GM12878 (cell line): ENCODE measurements around the gene NTN1. TPM values are rescaled to one million over a fixed set of nuclear protein-coding genes. Genes with fewer than 3 reads are reported as not detected.

Experiments used
- ATAC-seq: fragments of 200-7000 bp; cut with Tn5 transposase; 3 replicates; pipeline ENCODE4 v1.9.1; 2020; ENCODE audit warnings: mild to moderate bottlenecking, moderate library complexity
- BruUV-seq: library from RNA; stranded (reverse); fragments of 400-500 nt; replicated peaks from 2 replicates; lab custom pipeline; 2021; lab: Mats Ljungman, UMichigan
- CTCF ChIA-PET: fragments of 300-600 bp; sonication (Branson Sonifier 250); formaldehyde crosslinking; extraction: SDS; loops from one replicate; lab custom pipeline; 2021; ENCODE audit warnings: inconsistent platforms; lab: Yijun Ruan, JAX
- POLR2A ChIA-PET: fragments of 350-600 bp; formaldehyde crosslinking; extraction: SDS; loops from one replicate; lab custom pipeline; 2021; ENCODE audit warnings: inconsistent platforms; lab: Charles Lee
- RAD21 ChIA-PET: fragments of 300-600 bp; sonication (Branson Sonifier 250); formaldehyde crosslinking; loops from one replicate; lab custom pipeline; 2023; ENCODE audit warnings: antibody characterized with exemption; ENCODE audit not compliant: unreplicated experiment; lab: Charles Lee
- SMC1A ChIA-PET: fragments of 300-600 bp; sonication (Branson Sonifier 250); formaldehyde crosslinking; loops from one replicate; lab custom pipeline; 2023; ENCODE audit not compliant: unreplicated experiment, uncharacterized antibody; lab: Charles Lee
- DNase-seq: peaks from one replicate; pipeline ENCODE4 v3.0.0-alpha.2; 2011; ENCODE audit warnings: low read depth, low spot score
- FAIRE-seq: peaks from 3 replicates; lab custom pipeline; 2011; peaks lifted over from hg19 to GRCh38; lab: Jason Lieb, UNC
- H2AFZ ChIP-seq: 2 replicates; pipeline ENCODE4 v1.6.0; 2011; ENCODE audit warnings: low read depth, low read length, control low read depth; ENCODE audit not compliant: control insufficient read depth
- H3K27ac ChIP-seq: 2 replicates; pipeline ENCODE4 v1.5.1; 2011; ENCODE audit warnings: control low read depth; ENCODE audit not compliant: control insufficient read depth, insufficient read depth
- H3K27me3 ChIP-seq, 2 experiments: replicated peaks in 1 of 2; 2 replicates each; pipeline versions ENCODE4 v1.6.0 to v1.6.1; 2011; ENCODE audit warnings: low read length in 1 of 2; ENCODE audit not compliant: control insufficient read depth in 2 of 2, insufficient read depth in 2 of 2
- H3K36me3 ChIP-seq, 2 experiments: 2 replicates each; pipeline ENCODE4 v1.5.1; 2011; ENCODE audit warnings: low read length in 1 of 2; ENCODE audit not compliant: control insufficient read depth in 2 of 2, insufficient read depth in 2 of 2
- H3K4me1 ChIP-seq: 2 replicates; pipeline ENCODE4 v1.6.1; 2011; ENCODE audit warnings: mild to moderate bottlenecking, low read length, moderate library complexity, mixed read lengths; ENCODE audit not compliant: control insufficient read depth, insufficient read depth
- H3K4me2 ChIP-seq: 2 replicates; pipeline ENCODE4 v1.6.0; 2011; ENCODE audit warnings: control low read depth; ENCODE audit not compliant: control insufficient read depth, insufficient read depth
- H3K4me3 ChIP-seq: fragments of 200-600 bp; sonication (generic); 2 replicates; pipeline ENCODE4 v1.5.1; 2016
- H3K79me2 ChIP-seq: 2 replicates; pipeline ENCODE4 v1.6.0; 2011; ENCODE audit warnings: low read length; ENCODE audit not compliant: control insufficient read depth, insufficient read depth
- H3K9ac ChIP-seq: 2 replicates; pipeline ENCODE4 v1.8.0; 2011; ENCODE audit warnings: low read length, control low read depth, mixed read lengths; ENCODE audit not compliant: control insufficient read depth, insufficient read depth
- H3K9me3 ChIP-seq: replicated peaks from 3 replicates; pipeline ENCODE4 v1.5.1; 2011; ENCODE audit warnings: mild to moderate bottlenecking, low read length; ENCODE audit not compliant: control insufficient read depth, insufficient read depth
- H4K20me1 ChIP-seq: 2 replicates; pipeline ENCODE4 v1.6.0; 2011; ENCODE audit not compliant: control insufficient read depth, insufficient read depth
- ASH2L ChIP-seq: fragments of 300-600, 200-600 bp; sonication (generic); IDR thresholded peaks from 2 replicates; pipeline ENCODE4 v1.6.1; 2017; ENCODE audit warnings: low read depth, mild to moderate bottlenecking, borderline replicate concordance
- ATF7 ChIP-seq: fragments of 450-650 bp; IDR thresholded peaks from 2 replicates; pipeline ENCODE4 v1.6.1; 2016; ENCODE audit warnings: low read depth, mild to moderate bottlenecking
- CEBPB ChIP-seq, 2 experiments: fragments of 150-350 bp in 1 of 2; IDR thresholded peaks; 2 replicates each; pipeline ENCODE4 v1.6.1; 2012 to 2014; ENCODE audit warnings: low read depth in 2 of 2, low read length in 2 of 2, borderline replicate concordance in 1 of 2, inconsistent platforms in 1 of 2
- HSF1 ChIP-seq: fragments of 150-350 bp; IDR thresholded peaks from 2 replicates; pipeline ENCODE4 v1.6.1; 2014; ENCODE audit warnings: mild to moderate bottlenecking, low read depth, low read length
- JUND ChIP-seq: IDR thresholded peaks from 2 replicates; pipeline ENCODE4 v1.6.1; 2012; ENCODE audit warnings: low read depth, mild to moderate bottlenecking, low read length, improper control_type of control experiment, moderate library complexity
- KDM1A ChIP-seq: fragments of 200-600 bp; sonication (generic); IDR thresholded peaks from 2 replicates; pipeline ENCODE4 v1.6.1; 2016; ENCODE audit warnings: borderline replicate concordance
- MEF2B ChIP-seq: fragments of 450-650 bp; IDR thresholded peaks from 2 replicates; pipeline ENCODE4 v1.6.1; 2018; ENCODE audit warnings: mild to moderate bottlenecking, moderate library complexity; ENCODE audit not compliant: partially characterized antibody, poor library complexity, severe bottlenecking
- RBBP5 ChIP-seq: fragments of 200-600 bp; sonication (generic); conservative IDR thresholded peaks from 2 replicates; pipeline ENCODE4 v1.6.1; 2016
- SMAD5 ChIP-seq: IDR thresholded peaks from 2 replicates; pipeline ENCODE4 v1.6.1; 2016; ENCODE audit warnings: antibody characterized with exemption, low read depth
- SMARCA5 ChIP-seq: fragments of 450-650 bp; IDR thresholded peaks from 2 replicates; pipeline ENCODE4 v1.6.1; 2017; ENCODE audit warnings: mild to moderate bottlenecking
- STAT3 ChIP-seq: IDR thresholded peaks from 2 replicates; pipeline ENCODE4 v1.6.1; 2011; ENCODE audit warnings: low read depth, low read length, improper control_type of control experiment
- SUPT20H ChIP-seq: IDR thresholded peaks from 2 replicates; pipeline ENCODE4 v1.6.1; 2011; ENCODE audit warnings: low read depth, mild to moderate bottlenecking, low read length, moderate library complexity, borderline replicate concordance; ENCODE audit not compliant: control insufficient read depth
- TCF12 ChIP-seq: IDR thresholded peaks from 2 replicates; pipeline ENCODE4 v1.6.1; 2011; ENCODE audit warnings: low read depth, mild to moderate bottlenecking, low read length
- ZNF274 ChIP-seq: IDR thresholded peaks from one replicate; pipeline ENCODE4 v1.8.0; 2011; ENCODE audit not compliant: insufficient read length, insufficient read depth
- ZNF384 ChIP-seq: IDR thresholded peaks from 2 replicates; pipeline ENCODE4 v1.6.1; 2012; ENCODE audit warnings: low read depth, mild to moderate bottlenecking, low read length, improper control_type of control experiment, borderline replicate concordance
- WGBS: methylation state at CpG from one replicate; pipeline ENCODE4 v1.1.6; 2016; ENCODE audit warnings: low lambda C conversion rate; ENCODE audit not compliant: insufficient replicate concordance, insufficient coverage; ENCODE audit errors: missing lambda C conversion rate; 5-methylcytosine and 5-hydroxymethylcytosine counted together
- in situ Hi-C: fragments of 300-500 bp; cut with MboI; formaldehyde crosslinking; loops from 9 replicates; pipeline ENCODE4 v1.14.3; 2018; ENCODE audit warnings: mixed read lengths
- intact Hi-C: fragments of 100-400 bp; cut with micrococcal nuclease; formaldehyde crosslinking; loops from one replicate; pipeline ENCODE4 v1.14.2; 2022; ENCODE audit not compliant: unreplicated experiment
- polyA plus RNA-seq, 11 experiments: library from polyadenylated mRNA; depleted of rRNA in 4 of 11; unstranded in 6 of 11; stranded (reverse) in 5 of 11; fragments of >200 nt; fragmentation: Nextera tagmentation in 4 of 11; fragmentation: Illumina TruSeq in 1 of 11; extraction: Ambion mirVana in 4 of 11; extraction: Trizol in 1 of 11; gene quantifications; 1 replicate in 1 of 11; 2 replicates in 10 of 11; pipeline versions ENCODE4 v1.2.1 to v1.2.3, GENCODE V29; 2011 to 2016; ENCODE audit warnings: inconsistent platforms in 2 of 11, missing spikeins in 2 of 11, low read depth in 1 of 11
- total RNA-seq, 4 experiments: library from RNA; depleted of rRNA in 3 of 4; stranded (reverse); fragments of >200 nt in 3 of 4; fragmentation: Illumina TruSeq in 1 of 4; extraction: Trizol in 1 of 4; gene quantifications; 2 replicates each; pipeline versions ENCODE4 v1.2.1 to v1.2.3, GENCODE V29; 2013 to 2021
- TF ChIP-seq, protein P1 (sequence below): fragments of 450-650 bp; IDR thresholded peaks from 2 replicates; pipeline ENCODE4 v1.6.1; 2017; ENCODE audit warnings: mild to moderate bottlenecking, low read depth, inconsistent platforms; ENCODE audit not compliant: poor library complexity, severe bottlenecking
- TF ChIP-seq, protein P2 (sequence below): IDR thresholded peaks from 2 replicates; pipeline ENCODE4 v1.6.1; 2011; ENCODE audit warnings: low read depth, mild to moderate bottlenecking, low read length, moderate library complexity, borderline replicate concordance; ENCODE audit errors: extremely low read depth

Gene NTN1
- total and polyA plus RNA-seq, 10 of the 15 experiments (the other 5 are each of a cell fraction or from before 2014, with no cell fraction given): 0.02 to 0.89 (median 0.35) TPM

- ATAC-seq (no peak), DNase-seq (no peak), FAIRE-seq (no peak)
- Histone ChIP-seq H3K4me3 (no peak overlapping the region), H4K20me1 (no peaks in the 10 kb centered on the region), H3K36me3 (no peaks in the 10 kb centered on the region), H3K79me2 (no peaks in the 10 kb centered on the region), H3K27me3 (no peaks in the 10 kb centered on the region; a peak in 1 of 4 replicates), H3K9me3 (no peaks in the 10 kb centered on the region; the same call in 1 of the 3 replicates), H3K9ac (no peak overlapping the region), H3K4me1 (no peaks in the 10 kb centered on the region), H2AFZ (no peak overlapping the region), H3K27ac (no peak overlapping the region), H3K4me2 (no peak overlapping the region)
- BruUV-seq: no TSS peak
- intact Hi-C loops: no loop called here
- RAD21 ChIA-PET: no interaction called here
- CTCF ChIA-PET: no interaction called here
- WGBS: 58% methylated on average over 11 of the region's 11 CpGs
- in situ Hi-C loops: no loop called here
- POLR2A ChIA-PET: no interaction called here
- SMC1A ChIA-PET: no interaction called here
- no peak for TF ChIP-seq SMARCA5
- TF ChIP-seq RBBP5: no peak
- TF ChIP-seq TCF12: no peak
- TF ChIP-seq, protein P1, sequence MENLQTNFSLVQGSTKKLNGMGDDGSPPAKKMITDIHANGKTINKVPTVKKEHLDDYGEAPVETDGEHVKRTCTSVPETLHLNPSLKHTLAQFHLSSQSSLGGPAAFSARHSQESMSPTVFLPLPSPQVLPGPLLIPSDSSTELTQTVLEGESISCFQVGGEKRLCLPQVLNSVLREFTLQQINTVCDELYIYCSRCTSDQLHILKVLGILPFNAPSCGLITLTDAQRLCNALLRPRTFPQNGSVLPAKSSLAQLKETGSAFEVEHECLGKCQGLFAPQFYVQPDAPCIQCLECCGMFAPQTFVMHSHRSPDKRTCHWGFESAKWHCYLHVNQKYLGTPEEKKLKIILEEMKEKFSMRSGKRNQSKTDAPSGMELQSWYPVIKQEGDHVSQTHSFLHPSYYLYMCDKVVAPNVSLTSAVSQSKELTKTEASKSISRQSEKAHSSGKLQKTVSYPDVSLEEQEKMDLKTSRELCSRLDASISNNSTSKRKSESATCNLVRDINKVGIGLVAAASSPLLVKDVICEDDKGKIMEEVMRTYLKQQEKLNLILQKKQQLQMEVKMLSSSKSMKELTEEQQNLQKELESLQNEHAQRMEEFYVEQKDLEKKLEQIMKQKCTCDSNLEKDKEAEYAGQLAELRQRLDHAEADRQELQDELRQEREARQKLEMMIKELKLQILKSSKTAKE: no peak
- TF ChIP-seq ATF7: no peak
- no peak for TF ChIP-seq STAT3
- no peak for TF ChIP-seq HSF1
- no peak for TF ChIP-seq ZNF274
- TF ChIP-seq ASH2L: no peak
- TF ChIP-seq ZNF384: no peak
- TF ChIP-seq, protein P2, sequence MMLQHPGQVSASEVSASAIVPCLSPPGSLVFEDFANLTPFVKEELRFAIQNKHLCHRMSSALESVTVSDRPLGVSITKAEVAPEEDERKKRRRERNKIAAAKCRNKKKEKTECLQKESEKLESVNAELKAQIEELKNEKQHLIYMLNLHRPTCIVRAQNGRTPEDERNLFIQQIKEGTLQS: no peak
- no peak for TF ChIP-seq JUND
- TF ChIP-seq SMAD5: no peak
- TF ChIP-seq MEF2B: no peak
- TF ChIP-seq SUPT20H: no peak
- TF ChIP-seq CEBPB (IDR thresholded peaks at IDR 0.05; ENCODE audit: borderline replicate concordance in 1 of 2, low read depth in 2 of 2, low read length in 2 of 2): no peak
- no peak for TF ChIP-seq KDM1A
Observed at GRCh38 chr17:9044772-9045463, 23.6 kb downstream of the NTN1 start.
